ENCODE results near the gene NIPBL.

GRCh38 chr5:36938129-36938528 is 61.6 kb downstream of the NIPBL start:
- TF ChIP-seq CTCF (IDR thresholded peaks at IDR 0.05; ENCODE audit: low read length) (no peak), EZH2 (IDR thresholded peaks at IDR 0.05; ENCODE audit: borderline replicate concordance, low read length) (no peak)
